Aorta (tissue), 5 donors: ENCODE data around the gene OVOL3. TPM values are rescaled to one million over a fixed set of nuclear protein-coding genes. Genes with fewer than 3 reads are reported as not detected.
A peak's percentile ranks its signal among the peaks of the same experiment; 100 is the strongest.
"Not testable (repeated sequence)": the region's sequence is repeated elsewhere in the genome, so short reads cannot be mapped to it uniquely, and the experiment has no call there.

Experiments used
- ATAC-seq: fragments of 200-7000 bp; cut with Tn5 transposase; one replicate; pipeline ENCODE4 v1.9.1; 2022; ENCODE audit warnings: moderate library complexity; ENCODE audit not compliant: low FRiP score
- DNase-seq, 2 donors: peaks; one replicate each; pipeline ENCODE4 v3.0.0-alpha.2; 2020
- H3K27ac ChIP-seq, 2 donors: one replicate each; pipeline ENCODE4 v1.5.1; 2013; ENCODE audit warnings: low read length in 2 of 2, mild to moderate bottlenecking in 2 of 2, moderate library complexity in 2 of 2, control low read depth in 1 of 2, inconsistent platforms in 1 of 2, low read depth in 1 of 2
- H3K27me3 ChIP-seq, 2 donors: one replicate each; pipeline ENCODE4 v1.6.1; 2013; ENCODE audit warnings: control low read depth in 1 of 2, low read length in 1 of 2, mild to moderate bottlenecking in 1 of 2, moderate library complexity in 1 of 2; ENCODE audit not compliant: insufficient read depth in 2 of 2, control insufficient read depth in 1 of 2
- H3K36me3 ChIP-seq, 2 donors: one replicate each; pipeline ENCODE4 v1.6.1; 2013; ENCODE audit warnings: control low read depth in 1 of 2, low read length in 1 of 2, mild to moderate bottlenecking in 1 of 2; ENCODE audit not compliant: insufficient read depth in 2 of 2, control insufficient read depth in 1 of 2
- H3K4me1 ChIP-seq, 2 donors: one replicate each; pipeline ENCODE4 v1.6.1; 2013; ENCODE audit warnings: low read length in 2 of 2, control low read depth in 1 of 2, mild to moderate bottlenecking in 1 of 2, moderate library complexity in 1 of 2; ENCODE audit not compliant: insufficient read depth in 2 of 2, control insufficient read depth in 1 of 2
- H3K4me3 ChIP-seq, 2 donors: one replicate each; pipeline ENCODE4 v1.5.1; 2013; ENCODE audit warnings: low read length in 2 of 2, control low read depth in 1 of 2, mild to moderate bottlenecking in 1 of 2
- H3K9me3 ChIP-seq: one replicate; pipeline ENCODE4 v1.6.1; 2013; ENCODE audit warnings: mild to moderate bottlenecking, low read length; ENCODE audit not compliant: control insufficient read depth
- WGBS, 2 donors: extraction: QIAGEN DNeasy Blood & Tissue Kit; methylation state at CpG; one replicate each; pipeline ENCODE4 v1.1.7; 2013; 5-methylcytosine and 5-hydroxymethylcytosine counted together
- intact Hi-C, 2 donors: fragments of 100-400 bp; cut with DNase I; formaldehyde crosslinking; loops; one replicate each; pipeline versions ENCODE4 v1.14.2 to v1.15.0; 2022
- polyA plus RNA-seq, 2 donors: library from polyadenylated mRNA; stranded (reverse); fragments of 200-250 nt; gene quantifications; one replicate each; pipeline ENCODE4 v1.2.3, GENCODE V29; 2013
- total RNA-seq, 2 donors: library from RNA; stranded (reverse); fragmentation: NEBNext Ultra II Directional; extraction: Animal tissue kit (Norgen Biotek cat#: 25700); gene quantifications; one replicate each; pipeline ENCODE4 v1.2.1, GENCODE V29; 2021
- donor health status: healthy with polysubstance abuse.
- donor health status: Bipolar disorder and iron deficiency.
- donor health status: DM: no; HTN: no; CAD: no.
- donor health status: DM: no; HTN: no; CAD: no.
- donor health status: DM: yes; HTN: yes; CAD: no.

OVOL3 gene
- total and polyA plus RNA-seq, 4 donors = not detected

GRCh38 chr19:36116344-36116637 lies 5.3 kb downstream of the OVOL3 start:
- Histone ChIP-seq H3K27me3 (no peaks in the 10 kb centered on the region), H3K9me3 (no peaks in the 10 kb centered on the region), H3K27ac (peak overlapping the region in 1 of 2 donors; percentile 60), H3K4me1 (no peaks in the 10 kb centered on the region), H3K4me3 (peak overlapping the region; percentile 19 to 48), H3K36me3 (no peaks in the 10 kb centered on the region)
- intact Hi-C loops = loop anchor here in 1 of 2 donors (5.0 kb wide), 1 partner anchor 119 kb away; the partner anchor contains the start of gene SDHAF1
- no peak for DNase-seq
- no peak for ATAC-seq
- WGBS, 2 donors = 88 to 95% methylated on average over 1 of the region's 1 CpG

DNA sequence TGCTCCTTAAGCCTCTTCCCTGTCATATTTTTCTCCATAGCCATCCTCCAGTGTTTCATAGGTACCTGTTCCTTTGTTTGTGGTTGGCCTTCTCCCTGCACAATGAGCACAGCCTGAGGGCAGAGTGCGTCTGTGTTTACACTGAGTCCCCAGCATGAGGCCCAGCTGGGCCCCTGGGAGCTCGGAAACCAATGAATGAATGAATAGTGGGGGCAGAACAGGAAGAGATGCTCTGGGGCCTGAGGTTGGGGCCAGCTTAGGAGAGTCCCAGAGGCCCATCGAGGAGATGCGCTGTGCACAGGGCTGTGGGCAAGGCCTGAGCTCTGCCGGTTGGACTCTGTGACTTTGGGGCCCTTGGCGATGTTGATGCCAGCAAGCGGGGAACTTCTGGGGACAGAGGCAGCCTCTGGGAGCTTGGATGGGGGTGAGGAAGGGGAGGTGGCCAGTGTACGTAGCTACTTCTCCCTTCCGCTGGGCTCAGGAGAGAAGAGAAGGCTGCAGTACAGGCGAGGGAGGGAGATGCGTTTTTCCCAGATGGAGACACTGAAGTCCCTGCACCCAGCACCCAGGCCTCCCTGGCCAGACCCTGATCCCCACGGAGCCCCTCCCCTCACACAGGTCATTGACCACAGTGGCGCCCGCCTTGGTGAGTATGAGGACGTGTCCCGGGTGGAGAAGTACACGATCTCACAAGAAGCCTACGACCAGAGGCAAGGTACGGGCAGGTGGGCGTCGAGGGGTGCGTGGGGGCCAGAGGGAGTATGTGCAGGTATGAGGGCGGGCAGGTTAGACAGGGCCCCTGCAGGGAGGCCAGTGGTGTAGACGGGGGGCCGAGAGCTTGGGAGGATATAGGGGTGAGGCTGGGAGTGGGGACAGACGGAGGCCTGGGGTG lies 9.4 kb downstream of the OVOL3 start:
- no peaks in the 10 kb centered on the region for H3K4me1 ChIP-seq
- no peak overlapping the region for H3K27ac ChIP-seq
- no peaks in the 10 kb centered on the region for H3K9me3 ChIP-seq
- intact Hi-C loops = no loop called here
- H3K27me3 ChIP-seq = no peaks in the 10 kb centered on the region
- ATAC-seq (peak; percentile 30), DNase-seq (no peak)
- no peak overlapping the region for H3K4me3 ChIP-seq
- 84 to 87% methylated on average over 26 of the region's 26 CpGs for WGBS, 2 donors
- peaks cover 2 to 4% of the 10 kb centered on the region in 2 donors for H3K36me3 ChIP-seq

DNA sequence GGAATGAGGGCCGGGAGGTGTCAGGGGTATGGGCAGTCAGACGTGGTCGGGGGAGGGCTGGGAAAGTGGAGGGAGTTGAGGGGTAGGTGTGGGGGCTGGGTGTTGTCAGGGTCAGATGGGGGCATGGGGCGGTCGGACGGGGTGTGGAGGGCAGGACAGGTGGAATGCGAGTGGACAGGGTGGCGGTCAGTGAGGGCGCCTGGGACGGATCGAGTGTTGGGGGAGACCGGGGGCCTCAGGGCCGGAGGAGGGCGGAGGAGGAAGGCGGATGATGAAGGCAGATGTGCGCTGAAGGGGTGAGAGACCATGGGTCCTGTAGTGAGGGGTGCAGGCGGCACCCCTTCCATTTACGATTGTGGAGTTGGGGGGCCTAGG lies 10.0 kb downstream of the OVOL3 start:
- Histone ChIP-seq H3K36me3 (peaks cover 2 to 4% of the 10 kb centered on the region in 2 donors), H3K27me3 (no peaks in the 10 kb centered on the region), H3K4me1 (no peaks in the 10 kb centered on the region), H3K27ac (no peak overlapping the region), H3K4me3 (no peak overlapping the region), H3K9me3 (no peaks in the 10 kb centered on the region)
- ATAC-seq (no peak), DNase-seq (no peak)
- intact Hi-C loops = no loop called here
- WGBS, 2 donors = 90 to 91% methylated on average over 16 to 18 of the region's 18 CpGs

DNA sequence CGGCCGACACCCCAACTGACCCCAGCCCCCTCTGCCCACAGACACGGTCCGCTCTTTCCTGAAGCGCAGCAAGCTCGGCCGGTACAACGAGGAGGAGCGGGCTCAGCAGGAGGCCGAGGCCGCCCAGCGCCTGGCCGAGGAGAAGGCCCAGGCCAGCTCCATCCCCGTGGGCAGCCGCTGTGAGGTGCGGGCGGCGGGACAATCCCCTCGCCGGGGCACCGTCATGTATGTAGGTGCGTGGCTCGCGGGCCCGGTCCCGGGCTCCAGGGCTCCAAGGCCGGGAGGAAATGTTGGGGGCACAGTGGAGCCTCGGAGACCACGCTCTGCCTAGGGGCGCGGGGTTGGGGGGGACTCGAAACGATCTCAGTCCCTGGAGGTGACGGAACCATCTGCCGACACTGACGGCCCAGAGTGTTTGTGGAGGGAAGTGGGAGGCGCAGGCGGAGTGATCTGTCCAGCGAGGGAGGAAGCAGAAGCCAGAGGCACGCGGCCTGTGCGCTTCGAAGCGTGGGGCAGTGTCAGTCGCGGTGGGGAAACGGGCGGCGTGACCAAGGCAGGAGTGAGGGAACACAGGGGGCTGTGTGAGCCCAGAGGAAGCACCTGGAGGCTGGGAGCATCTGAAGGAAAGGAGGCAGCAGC lies 10.7 kb downstream of the OVOL3 start:
- H3K27ac ChIP-seq = no peak overlapping the region
- 86 to 90% methylated on average over 41 to 49 of the region's 49 CpGs for WGBS, 2 donors
- ATAC-seq = no peak

GRCh38 chr19:36125557-36125956 lies 14.6 kb downstream of the OVOL3 start:
- intact Hi-C loops = no loop called here
- ATAC-seq (no peak), DNase-seq (no peak)
- Histone ChIP-seq H3K27me3 (no peaks in the 10 kb centered on the region), H3K9me3 (no peaks in the 10 kb centered on the region), H3K36me3 (peaks cover 2 to 4% of the 10 kb centered on the region in 2 donors), H3K4me3 (no peak overlapping the region), H3K27ac (no peak overlapping the region), H3K4me1 (no peaks in the 10 kb centered on the region)
- WGBS, 2 donors = 79 to 83% methylated on average over 9 of the region's 9 CpGs

More for the DNA sequence above, 10.7 kb downstream of the OVOL3 start:
- intact Hi-C loops = no loop called here
- no peak for DNase-seq
- Histone ChIP-seq H3K4me3 (no peak overlapping the region), H3K36me3 (peaks cover 2 to 4% of the 10 kb centered on the region in 2 donors), H3K4me1 (no peaks in the 10 kb centered on the region), H3K9me3 (no peaks in the 10 kb centered on the region), H3K27me3 (no peaks in the 10 kb centered on the region)

- Histone ChIP-seq H3K9me3 (no peaks in the 10 kb centered on the region), H3K4me3 (no peak overlapping the region), H3K36me3 (peaks cover 0 to 4% of the 10 kb centered on the region in 2 donors), H3K4me1 (no peaks in the 10 kb centered on the region), H3K27ac (peak overlapping the region; percentile 52 to 78), H3K27me3 (no peaks in the 10 kb centered on the region)
- DNase-seq (no peak), ATAC-seq (no peak)
- WGBS, 2 donors = 5 to 12% methylated on average over 10 of the region's 10 CpGs
- intact Hi-C loops = loop anchor here in 1 of 2 donors (2.0 kb wide), 1 partner anchor 24 kb away; the partner anchor contains the start of gene COX7A1
These were observed 17.4 kb downstream of the OVOL3 start for GRCh38 chr19:36128392-36128736.

- H3K27ac ChIP-seq, H3K27me3 ChIP-seq, DNase-seq, ATAC-seq, H3K4me3 ChIP-seq, intact Hi-C loops, H3K4me1 ChIP-seq, H3K9me3 ChIP-seq, H3K36me3 ChIP-seq: not testable (repeated sequence)
- WGBS, 2 donors = 78 to 79% methylated on average over 6 of the region's 6 CpGs
These were observed 20.3 kb downstream of the OVOL3 start for GRCh38 chr19:36131221-36131620.

GRCh38 chr19:36134867-36135266 lies 23.9 kb downstream of the OVOL3 start:
- WGBS, 2 donors = 94 to 95% methylated on average over 4 of the region's 4 CpGs
- H3K9me3 ChIP-seq, ATAC-seq, intact Hi-C loops, H3K4me1 ChIP-seq, H3K36me3 ChIP-seq, H3K4me3 ChIP-seq, H3K27me3 ChIP-seq, H3K27ac ChIP-seq, DNase-seq: not testable (repeated sequence)
